Trophoblast cell (in vitro differentiated cells and primary cell): Measurements from ENCODE around the gene ABCG1.

Source experiments
- DNase-seq, 2 donors: peaks; one replicate each; pipeline ENCODE4 v3.0.0-alpha.2; 2016
- H2AFZ ChIP-seq: 2 replicates; pipeline ENCODE4 v1.6.1; 2013; ENCODE audit warnings: low read length, moderate library complexity, mild to moderate bottlenecking; ENCODE audit not compliant: insufficient read depth, poor library complexity
- H2AK5ac ChIP-seq: 2 replicates; pipeline ENCODE4 v1.6.1; 2013; ENCODE audit warnings: mild to moderate bottlenecking, low read length
- H2BK120ac ChIP-seq: 2 replicates; pipeline ENCODE4 v1.6.1; 2013; ENCODE audit warnings: low read length, mild to moderate bottlenecking, moderate library complexity; ENCODE audit not compliant: insufficient read depth, poor library complexity
- H2BK12ac ChIP-seq: 2 replicates; pipeline ENCODE4 v1.6.1; 2013; ENCODE audit warnings: mild to moderate bottlenecking, low read length, moderate library complexity
- H2BK5ac ChIP-seq: 2 replicates; pipeline ENCODE4 v1.6.1; 2013; ENCODE audit warnings: low read length, low read depth, moderate library complexity, mild to moderate bottlenecking; ENCODE audit not compliant: poor library complexity
- H3K14ac ChIP-seq: 2 replicates; pipeline ENCODE4 v1.6.1; 2013; ENCODE audit warnings: mild to moderate bottlenecking, low read length
- H3K18ac ChIP-seq: 2 replicates; pipeline ENCODE4 v1.6.1; 2013; ENCODE audit warnings: mild to moderate bottlenecking, low read length
- H3K23ac ChIP-seq: 2 replicates; pipeline ENCODE4 v1.6.1; 2013; ENCODE audit warnings: low read length
- H3K27ac ChIP-seq: 2 replicates; pipeline ENCODE4 v1.5.1; 2013; ENCODE audit warnings: low read depth, mild to moderate bottlenecking, inconsistent platforms, low read length, moderate library complexity
- H3K27me3 ChIP-seq: 2 replicates; pipeline ENCODE4 v1.6.1; 2013; ENCODE audit warnings: inconsistent platforms, mild to moderate bottlenecking, low read length, moderate library complexity; ENCODE audit not compliant: insufficient read depth
- H3K36me3 ChIP-seq, 2 experiments: 1 replicate in 1 of 2; 2 replicates in 1 of 2; pipeline ENCODE4 v1.6.1; 2013; ENCODE audit warnings: low read length in 2 of 2, mild to moderate bottlenecking in 2 of 2, moderate library complexity in 1 of 2; ENCODE audit not compliant: insufficient read depth in 2 of 2, control insufficient read depth in 1 of 2
- H3K4ac ChIP-seq: 2 replicates; pipeline ENCODE4 v1.6.1; 2013; ENCODE audit warnings: low read depth, mild to moderate bottlenecking, low read length, moderate library complexity
- H3K4me1 ChIP-seq, 2 experiments: 1 replicate in 1 of 2; 2 replicates in 1 of 2; pipeline ENCODE4 v1.6.1; 2013; ENCODE audit warnings: low read length in 2 of 2, mild to moderate bottlenecking in 2 of 2, moderate library complexity in 1 of 2; ENCODE audit not compliant: insufficient read depth in 2 of 2, control insufficient read depth in 1 of 2
- H3K4me2 ChIP-seq: 2 replicates; pipeline ENCODE4 v1.6.1; 2013; ENCODE audit warnings: inconsistent platforms, mild to moderate bottlenecking, low read length, moderate library complexity
- H3K4me3 ChIP-seq: 2 replicates; pipeline ENCODE4 v1.5.1; 2013; ENCODE audit warnings: mild to moderate bottlenecking, low read depth, low read length, inconsistent platforms
- H3K79me1 ChIP-seq: one replicate; pipeline ENCODE4 v1.6.1; 2013; ENCODE audit warnings: low read length
- H3K79me2 ChIP-seq: 2 replicates; pipeline ENCODE4 v1.6.1; 2013; ENCODE audit warnings: low read length, mild to moderate bottlenecking; ENCODE audit not compliant: control insufficient read depth, insufficient read depth, poor library complexity
- H3K9ac ChIP-seq: 2 replicates; pipeline ENCODE4 v1.6.1; 2013; ENCODE audit warnings: mild to moderate bottlenecking, low read length
- H3K9me3 ChIP-seq: 2 replicates; pipeline ENCODE4 v1.6.1; 2013; ENCODE audit warnings: low read depth, mild to moderate bottlenecking, control low read depth, inconsistent platforms, low read length; ENCODE audit not compliant: insufficient read depth
- H4K12ac ChIP-seq: 2 replicates; pipeline ENCODE4 v1.6.1; 2013; ENCODE audit warnings: low read depth, mild to moderate bottlenecking, low read length, moderate library complexity
- H4K8ac ChIP-seq: 2 replicates; pipeline ENCODE4 v1.6.1; 2013; ENCODE audit warnings: low read depth, mild to moderate bottlenecking, low read length, moderate library complexity
- H4K91ac ChIP-seq: one replicate; pipeline ENCODE4 v1.6.1; 2013; ENCODE audit warnings: low read depth, mild to moderate bottlenecking, low read length, moderate library complexity
- WGBS: extraction: QIAGEN DNeasy Blood & Tissue Kit; methylation state at CpG from one replicate; pipeline ENCODE4 v1.1.7; 2013; ENCODE audit warnings: missing lambda C conversion rate; ENCODE audit not compliant: insufficient read length, insufficient coverage; ENCODE audit errors: extremely low coverage; 5-methylcytosine and 5-hydroxymethylcytosine counted together

ABCG1 gene

GRCh38 chr21:42341776-42342542, 123.0 kb downstream of the ABCG1 start:
- Histone ChIP-seq H3K4me2 (no peak overlapping the region), H3K27ac (no peak overlapping the region), H2AK5ac (no peak overlapping the region), H3K9me3 (no peaks in the 10 kb centered on the region), H3K14ac (no peak overlapping the region), H4K8ac (no peak overlapping the region), H3K4ac (no peak overlapping the region), H3K79me2 (no peaks in the 10 kb centered on the region), H3K4me3 (no peak overlapping the region), H3K4me1 (no peaks in the 10 kb centered on the region), H2BK5ac (no peak overlapping the region), H4K91ac (no peak overlapping the region), H3K23ac (no peak overlapping the region), H4K12ac (no peak overlapping the region), H3K9ac (no peak overlapping the region), H3K36me3 (no peaks in the 10 kb centered on the region), H2AFZ (no peak overlapping the region), H3K79me1 (no peaks in the 10 kb centered on the region), H2BK120ac (no peak overlapping the region), H2BK12ac (no peak overlapping the region), H3K18ac (no peak overlapping the region), H3K27me3 (no peaks in the 10 kb centered on the region)
- no peak for DNase-seq
- WGBS, result no CpG with 5 or more reads among the region's 15 CpGs

- Histone ChIP-seq H3K9ac (no peak overlapping the region), H3K18ac (no peak overlapping the region), H3K9me3 (no peaks in the 10 kb centered on the region), H3K27ac (no peak overlapping the region), H2AFZ (no peak overlapping the region), H2BK12ac (no peak overlapping the region), H2BK120ac (no peak overlapping the region), H4K8ac (no peak overlapping the region), H3K36me3 (no peaks in the 10 kb centered on the region), H3K23ac (no peak overlapping the region), H3K4me2 (no peak overlapping the region), H4K91ac (no peak overlapping the region), H2AK5ac (no peak overlapping the region), H4K12ac (no peak overlapping the region), H3K4ac (no peak overlapping the region), H3K79me1 (no peaks in the 10 kb centered on the region), H2BK5ac (no peak overlapping the region), H3K79me2 (no peaks in the 10 kb centered on the region), H3K14ac (no peak overlapping the region), H3K4me3 (no peak overlapping the region), H3K4me1 (no peaks in the 10 kb centered on the region), H3K27me3 (no peaks in the 10 kb centered on the region)
- no CpG with 5 or more reads among the region's 10 CpGs for WGBS
- no peak for DNase-seq
Observed at GRCh38 chr21:42343101-42343500, 124.2 kb downstream of the ABCG1 start.

GRCh38 chr21:42343556-42343955, 124.6 kb downstream of the ABCG1 start:
- H3K9me3 ChIP-seq, result no peaks in the 10 kb centered on the region
- H3K36me3 ChIP-seq, result no peaks in the 10 kb centered on the region
- no peak for DNase-seq
- no CpG with 5 or more reads among the region's 6 CpGs for WGBS
- H2BK120ac ChIP-seq, result no peak overlapping the region
- H3K9ac ChIP-seq, result no peak overlapping the region
- no peaks in the 10 kb centered on the region for H3K79me1 ChIP-seq
- no peak overlapping the region for H4K12ac ChIP-seq
- no peak overlapping the region for H3K4me2 ChIP-seq
- no peak overlapping the region for H3K4me3 ChIP-seq
- H3K79me2 ChIP-seq, result no peaks in the 10 kb centered on the region
- H3K4ac ChIP-seq, result no peak overlapping the region
- no peak overlapping the region for H4K91ac ChIP-seq
- H3K27ac ChIP-seq, result no peak overlapping the region
- no peak overlapping the region for H3K14ac ChIP-seq
- no peak overlapping the region for H3K23ac ChIP-seq
- H2AFZ ChIP-seq, result no peak overlapping the region
- H3K4me1 ChIP-seq, result no peaks in the 10 kb centered on the region
- H3K27me3 ChIP-seq, result no peaks in the 10 kb centered on the region
- no peak overlapping the region for H4K8ac ChIP-seq
- H2BK12ac ChIP-seq, result no peak overlapping the region
- H2BK5ac ChIP-seq, result no peak overlapping the region
- H3K18ac ChIP-seq, result no peak overlapping the region
- H2AK5ac ChIP-seq, result no peak overlapping the region

- H3K4ac ChIP-seq, result no peak overlapping the region
- H3K4me3 ChIP-seq, result no peak overlapping the region
- H2AK5ac ChIP-seq, result no peak overlapping the region
- H3K9me3 ChIP-seq, result no peaks in the 10 kb centered on the region
- no peaks in the 10 kb centered on the region for H3K79me2 ChIP-seq
- no peak overlapping the region for H4K12ac ChIP-seq
- no peaks in the 10 kb centered on the region for H3K4me1 ChIP-seq
- no peak overlapping the region for H2BK12ac ChIP-seq
- peak overlapping the region; percentile 2 for H3K9ac ChIP-seq
- H2AFZ ChIP-seq, result no peak overlapping the region
- H3K14ac ChIP-seq, result no peak overlapping the region
- no peak overlapping the region for H3K18ac ChIP-seq
- no peak overlapping the region for H3K27ac ChIP-seq
- H3K23ac ChIP-seq, result no peak overlapping the region
- H4K91ac ChIP-seq, result no peak overlapping the region
- H3K79me1 ChIP-seq, result no peaks in the 10 kb centered on the region
- no peaks in the 10 kb centered on the region for H3K36me3 ChIP-seq
- no peak for DNase-seq
- H3K4me2 ChIP-seq, result no peak overlapping the region
- no CpG with 5 or more reads among the region's 11 CpGs for WGBS
- H2BK120ac ChIP-seq, result no peak overlapping the region
- H4K8ac ChIP-seq, result no peak overlapping the region
- no peak overlapping the region for H2BK5ac ChIP-seq
- H3K27me3 ChIP-seq, result no peaks in the 10 kb centered on the region
Observed at GRCh38 chr21:42343963-42344510, 125.1 kb downstream of the ABCG1 start.
